ENCODE measurements around the gene CYP17A1.

DNA sequence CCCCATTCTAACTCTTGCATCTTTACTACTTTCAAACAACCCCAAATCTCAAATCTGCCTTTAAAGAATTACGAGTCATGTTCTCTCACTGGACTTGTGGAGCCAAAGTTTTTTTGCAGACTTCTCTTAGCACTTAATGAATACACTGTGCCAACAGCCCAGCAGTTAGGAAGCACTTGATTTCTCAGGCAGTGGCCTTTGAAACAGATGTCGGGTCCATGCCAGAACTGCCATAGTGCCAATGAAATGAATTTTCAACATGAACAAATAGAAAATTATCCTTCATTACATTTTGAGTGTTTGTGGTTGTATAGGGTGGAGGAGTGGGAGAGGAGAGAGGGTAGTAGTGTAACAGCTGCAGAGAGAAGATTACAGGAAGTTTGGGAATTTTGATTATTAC is 22.7 kb upstream of the CYP17A1 start:
- TF ChIP-seq EZH2 (IDR thresholded peaks at IDR 0.05; ENCODE audit: insufficient read depth, poor library complexity, severe bottlenecking) (no peak), EZH2phosphoT487 (IDR thresholded peaks at IDR 0.05; ENCODE audit: insufficient read depth, low read depth) (no peak)
